SK-N-SH treated with all-trans-retinoic acid at 6 μM for 48 hours (cell line): Measurements from ENCODE around the gene IQCK.

Experiments used
- ATAC-seq: fragments of 200-7000 bp; cut with Tn5 transposase; 3 replicates; pipeline ENCODE4 v1.9.1; 2020; ENCODE audit warnings: mild to moderate bottlenecking, moderate library complexity
- ARNTL ChIP-seq: fragments of 450-650 bp; formaldehyde crosslinking; IDR thresholded peaks from 2 replicates; pipeline ENCODE4 v1.5.0; 2020; ENCODE audit warnings: low read depth, mild to moderate bottlenecking, moderate library complexity, borderline replicate concordance
- BACH2 ChIP-seq: fragments of 250-450 bp; sonication (Bioruptor Pico); IDR thresholded peaks from 2 replicates; pipeline ENCODE4 v1.9.0; 2021; ENCODE audit warnings: mild to moderate bottlenecking, borderline replicate concordance
- CREB5 ChIP-seq: fragments of 250-450 bp; sonication (Bioruptor Pico); IDR thresholded peaks from 2 replicates; pipeline ENCODE4 v1.5.1; 2020; ENCODE audit warnings: low read depth, mild to moderate bottlenecking, moderate library complexity
- CSDC2 ChIP-seq: fragments of 250-450 bp; sonication (Bioruptor Pico); IDR thresholded peaks from 2 replicates; pipeline ENCODE4 v1.5.0; 2020; ENCODE audit warnings: mild to moderate bottlenecking, moderate library complexity
- CSRNP3 ChIP-seq: fragments of 250-450 bp; sonication (Bioruptor Pico); IDR thresholded peaks from 2 replicates; pipeline ENCODE4 v1.5.1; 2021; ENCODE audit warnings: mild to moderate bottlenecking, moderate library complexity
- ESRRG ChIP-seq: fragments of 250-450 bp; sonication (Bioruptor Pico); IDR thresholded peaks from 2 replicates; pipeline ENCODE4 v1.6.1; 2021; ENCODE audit warnings: mild to moderate bottlenecking
- GLIS3 ChIP-seq: fragments of 250-450 bp; sonication (Bioruptor Pico); IDR thresholded peaks from 2 replicates; pipeline ENCODE4 v1.5.0; 2020; ENCODE audit warnings: mild to moderate bottlenecking, moderate library complexity
- ISL1 ChIP-seq: fragments of 250-450 bp; sonication (Bioruptor Pico); IDR thresholded peaks from 2 replicates; pipeline ENCODE4 v2.1.2; 2022; ENCODE audit warnings: mild to moderate bottlenecking, moderate library complexity
- OSR1 ChIP-seq: fragments of 250-450 bp; sonication (Bioruptor Pico); IDR thresholded peaks from 2 replicates; pipeline ENCODE4 v1.8.0; 2022; ENCODE audit warnings: moderate library complexity, mild to moderate bottlenecking, inconsistent platforms
- PATZ1 ChIP-seq: fragments of 250-450 bp; sonication (Bioruptor Pico); IDR thresholded peaks from 2 replicates; pipeline ENCODE4 v1.8.0; 2020; ENCODE audit warnings: mild to moderate bottlenecking, moderate library complexity, borderline replicate concordance
- POU6F1 ChIP-seq: fragments of 250-450 bp; sonication (Bioruptor Pico); IDR thresholded peaks from 2 replicates; pipeline ENCODE4 v1.8.0; 2021; ENCODE audit warnings: low read depth, mild to moderate bottlenecking, moderate library complexity, borderline replicate concordance
- PPARA ChIP-seq: fragments of 250-450 bp; sonication (Bioruptor Pico); IDR thresholded peaks from 2 replicates; pipeline ENCODE4 v1.5.0; 2020; ENCODE audit warnings: mild to moderate bottlenecking, borderline replicate concordance
- RARB ChIP-seq: fragments of 250-450 bp; sonication (Bioruptor Pico); IDR thresholded peaks from 2 replicates; pipeline ENCODE4 v1.8.0; 2021; ENCODE audit warnings: mild to moderate bottlenecking, moderate library complexity
- SNAI2 ChIP-seq: fragments of 250-450 bp; sonication (Bioruptor Pico); IDR thresholded peaks from 2 replicates; pipeline ENCODE4 v1.5.0; 2020; ENCODE audit warnings: mild to moderate bottlenecking, moderate library complexity
- TCF4 ChIP-seq: fragments of 250-450 bp; sonication (Bioruptor Pico); IDR thresholded peaks from 2 replicates; pipeline ENCODE4 v1.8.0; 2021; ENCODE audit warnings: mild to moderate bottlenecking, moderate library complexity, borderline replicate concordance
- TOX ChIP-seq: fragments of 250-450 bp; sonication (Bioruptor Pico); IDR thresholded peaks from 2 replicates; pipeline ENCODE4 v1.8.0; 2021; ENCODE audit warnings: mild to moderate bottlenecking, moderate library complexity, borderline replicate concordance
- TSHZ2 ChIP-seq: fragments of 250-450 bp; sonication (Bioruptor Pico); IDR thresholded peaks from 2 replicates; pipeline ENCODE4 v1.5.0; 2020; ENCODE audit warnings: mild to moderate bottlenecking, moderate library complexity
- ZC3H10 ChIP-seq: fragments of 250-450 bp; sonication (Bioruptor Pico); IDR thresholded peaks from 2 replicates; pipeline ENCODE4 v1.5.1; 2021; ENCODE audit warnings: mild to moderate bottlenecking, moderate library complexity
- ZFP3 ChIP-seq: fragments of 250-450 bp; sonication (Bioruptor Pico); IDR thresholded peaks from 2 replicates; pipeline ENCODE4 v1.5.0; 2020; ENCODE audit warnings: mild to moderate bottlenecking, moderate library complexity
- ZFP30 ChIP-seq: fragments of 450-650 bp; formaldehyde crosslinking; IDR thresholded peaks from 2 replicates; pipeline ENCODE4 v1.5.0; 2022; ENCODE audit warnings: mild to moderate bottlenecking, moderate library complexity
- ZNF70 ChIP-seq: fragments of 450-650 bp; formaldehyde crosslinking; IDR thresholded peaks from 2 replicates; pipeline ENCODE4 v1.5.0; 2020; ENCODE audit warnings: mild to moderate bottlenecking, moderate library complexity
- ZNF8 ChIP-seq: fragments of 450-650 bp; formaldehyde crosslinking; IDR thresholded peaks from 2 replicates; pipeline ENCODE4 v1.5.0; 2020; ENCODE audit warnings: mild to moderate bottlenecking, moderate library complexity

IQCK gene

GRCh38 chr16:19690196-19690595 lies 27.9 kb upstream of the IQCK start:
- no peak for ATAC-seq
- TF ChIP-seq TCF4 (CRISPR knock-in tag) (no peak), OSR1 (CRISPR knock-in tag) (no peak), CREB5 (CRISPR knock-in tag) (no peak), PPARA (CRISPR knock-in tag) (no peak), ZFP3 (CRISPR knock-in tag) (no peak), POU6F1 (no peak), PATZ1 (CRISPR knock-in tag) (no peak), TOX (no peak), CSRNP3 (no peak), GLIS3 (no peak), CSDC2 (CRISPR knock-in tag) (no peak), ZNF70 (no peak), ZNF8 (CRISPR knock-in tag) (no peak), TSHZ2 (CRISPR knock-in tag) (no peak), BACH2 (no peak), ZFP30 (CRISPR knock-in tag) (no peak), ARNTL (no peak), SNAI2 (CRISPR knock-in tag) (no peak), ISL1 (CRISPR knock-in tag) (no peak), ZC3H10 (CRISPR knock-in tag) (no peak)

GRCh38 chr16:19691161-19691711 lies 26.8 kb upstream of the IQCK start:
- no peak for ATAC-seq

More at GRCh38 chr16:19691161-19691711, 26.8 kb upstream of the IQCK start:
- no peak for TF ChIP-seq POU6F1
- no peak for TF ChIP-seq PPARA (CRISPR knock-in tag)
- no peak for TF ChIP-seq BACH2
- TF ChIP-seq SNAI2 (CRISPR knock-in tag), result no peak
- no peak for TF ChIP-seq PATZ1 (CRISPR knock-in tag)
- TF ChIP-seq ARNTL, result no peak
- TF ChIP-seq CSDC2 (CRISPR knock-in tag), result no peak
- TF ChIP-seq ZFP30 (CRISPR knock-in tag), result no peak
- TF ChIP-seq RARB, result no peak
- TF ChIP-seq ESRRG, result no peak
- no peak for TF ChIP-seq GLIS3
